ENCODE measurements around the gene C16orf89.

Gene C16orf89

DNA sequence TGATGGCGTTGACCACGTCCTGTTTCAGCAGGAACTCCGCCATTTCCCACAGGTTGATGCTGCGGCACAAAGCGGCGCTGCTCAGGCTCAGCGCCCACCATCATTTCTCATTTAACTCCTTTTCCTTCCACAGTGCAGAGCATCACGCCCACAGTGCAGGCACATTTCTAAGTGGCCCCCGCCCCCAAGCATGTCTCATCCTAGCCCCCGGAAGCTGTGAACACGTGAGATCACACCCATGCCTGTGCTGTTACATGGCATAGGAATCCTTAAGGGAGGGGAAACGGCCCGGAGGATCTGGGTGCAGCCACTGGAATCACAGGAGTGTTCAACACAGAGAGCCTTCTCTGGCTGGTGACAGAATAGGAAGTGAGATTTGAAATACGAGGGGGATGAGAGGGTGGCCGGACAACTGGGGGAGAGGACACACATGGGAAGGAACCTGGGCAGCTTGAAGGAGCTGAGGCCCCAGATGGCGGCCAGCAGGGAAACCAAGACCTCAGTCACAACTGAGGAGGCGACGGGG is 36.7 kb downstream of the C16orf89 start:
- DNase-seq (ENCODE audit: low read depth) = no peak

DNA sequence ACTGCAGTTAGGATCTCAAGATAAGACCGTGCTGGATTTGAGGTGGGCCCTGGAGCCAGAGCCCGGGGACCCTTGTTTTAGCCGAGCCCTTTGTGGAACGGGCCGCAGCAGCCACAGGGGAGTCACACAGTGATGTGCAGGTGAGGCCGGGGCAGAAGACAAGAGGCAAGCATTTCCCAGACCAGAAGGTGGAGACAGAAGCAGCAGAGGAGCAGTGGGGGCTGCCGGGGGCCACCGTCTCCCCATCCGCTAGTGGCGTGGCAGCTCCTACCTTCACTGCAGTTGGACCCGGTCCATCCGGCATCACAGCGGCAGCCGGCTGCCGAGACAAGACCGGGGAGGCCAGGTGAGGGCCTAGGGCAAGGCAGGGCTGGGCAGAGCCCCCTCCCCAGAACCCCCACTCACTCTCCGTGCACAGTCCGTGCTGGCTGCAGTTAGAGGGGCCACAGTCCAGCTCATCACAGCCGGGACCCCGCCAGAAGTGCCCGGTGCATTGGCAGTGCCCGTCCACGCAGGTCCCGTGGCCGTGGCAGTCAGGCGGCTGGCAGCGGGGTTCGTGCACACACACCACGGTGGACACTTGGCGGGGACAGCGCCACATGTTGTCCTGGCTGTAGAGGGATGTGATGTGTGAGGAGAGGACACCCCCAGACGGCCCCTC is 38.1 kb downstream of the C16orf89 start:
- no peak for DNase-seq (ENCODE audit: low read depth)

DNA sequence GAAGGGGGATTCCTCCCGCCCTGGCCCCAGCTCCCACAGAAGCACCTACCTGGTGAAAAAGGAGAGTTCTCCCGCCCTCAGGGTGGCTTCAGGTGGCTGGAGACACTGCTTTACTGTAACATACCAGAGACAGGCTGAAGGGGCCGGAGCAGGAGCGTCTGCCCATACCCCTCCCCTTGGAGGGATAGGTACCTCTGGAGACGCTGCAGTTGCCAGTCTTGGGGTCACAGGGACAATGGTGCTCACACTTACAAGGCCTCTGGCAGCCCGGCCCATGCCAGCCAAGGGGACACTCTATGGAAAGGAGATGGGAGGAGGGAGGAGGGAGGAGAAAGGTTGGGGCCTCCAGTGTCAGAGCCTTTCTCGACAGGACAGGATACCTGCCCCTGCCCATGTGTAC is 38.7 kb downstream of the C16orf89 start:
- no peak for DNase-seq (ENCODE audit: low read depth)

GRCh38 chr16:5026664-5027063 is 39.1 kb downstream of the C16orf89 start:
- DNase-seq (ENCODE audit: low read depth) = no peak

DNA sequence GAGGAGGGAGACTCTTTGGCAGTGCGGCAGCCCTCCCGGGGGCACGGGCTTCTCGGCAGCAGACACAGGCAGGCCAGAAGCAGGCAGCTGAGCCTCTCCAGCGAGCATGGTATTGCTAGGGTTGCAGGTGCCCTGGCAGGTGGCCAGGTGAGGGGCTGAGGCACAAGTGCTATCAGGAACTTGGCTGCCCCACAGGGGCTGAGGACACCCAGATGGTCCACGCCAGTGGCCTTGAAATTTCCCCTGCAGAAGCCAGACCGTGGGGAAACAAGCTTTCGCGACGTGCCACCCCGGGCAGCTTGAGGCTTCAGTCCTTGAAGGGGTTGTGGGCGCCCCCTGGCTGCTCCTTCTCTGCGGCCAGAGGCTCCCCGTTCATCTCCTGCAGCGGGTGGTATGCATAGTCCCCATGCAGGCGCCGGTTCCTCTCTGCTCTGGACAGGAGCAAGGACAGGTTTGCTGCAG is 40.6 kb downstream of the C16orf89 start:
- DNase-seq (ENCODE audit: low read depth) = no peak

DNA sequence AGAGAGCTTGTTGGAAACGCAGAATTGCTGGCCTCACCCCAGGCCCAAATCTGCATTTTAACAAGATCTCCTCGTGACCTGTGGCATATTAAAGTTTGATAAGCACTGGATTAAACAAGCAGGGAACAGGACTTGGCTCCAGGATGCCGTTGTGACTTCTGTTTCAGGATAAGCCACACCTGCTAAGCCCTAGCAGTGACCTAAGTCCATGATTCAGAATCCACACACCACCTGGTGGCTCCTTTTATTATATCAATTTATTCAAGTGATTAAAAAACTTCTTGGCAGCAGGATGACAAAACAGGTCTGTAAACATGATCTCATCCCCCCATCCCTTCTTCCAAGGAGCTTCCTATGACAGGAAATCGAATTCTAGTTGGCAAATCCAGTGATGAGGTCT is 41.1 kb downstream of the C16orf89 start:
- no peak for DNase-seq (ENCODE audit: low read depth)

DNA sequence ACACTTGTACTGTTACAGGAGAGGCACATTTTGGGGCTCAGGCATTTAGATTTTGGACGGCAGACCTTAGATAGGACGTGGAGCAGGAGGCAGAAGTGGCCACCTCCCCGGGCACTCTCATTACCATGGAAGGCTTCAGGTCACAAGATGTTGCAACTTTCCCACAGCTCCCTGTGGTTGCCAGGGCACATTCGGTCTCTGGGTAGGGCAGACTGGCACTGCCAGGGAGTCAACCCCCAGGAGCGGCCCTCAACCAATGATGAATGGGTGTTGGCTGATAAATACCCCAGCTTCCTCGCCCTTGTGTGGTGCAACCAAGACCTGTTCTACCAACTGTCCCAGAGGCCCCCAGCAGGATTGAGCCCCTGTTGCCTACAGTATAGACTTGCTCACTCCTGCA is 43.2 kb downstream of the C16orf89 start:
- DNase-seq (ENCODE audit: low read depth) = no peak

GRCh38 chr16:5020551-5020950 is 45.2 kb downstream of the C16orf89 start:
- DNase-seq (ENCODE audit: low read depth) = no peak

DNA sequence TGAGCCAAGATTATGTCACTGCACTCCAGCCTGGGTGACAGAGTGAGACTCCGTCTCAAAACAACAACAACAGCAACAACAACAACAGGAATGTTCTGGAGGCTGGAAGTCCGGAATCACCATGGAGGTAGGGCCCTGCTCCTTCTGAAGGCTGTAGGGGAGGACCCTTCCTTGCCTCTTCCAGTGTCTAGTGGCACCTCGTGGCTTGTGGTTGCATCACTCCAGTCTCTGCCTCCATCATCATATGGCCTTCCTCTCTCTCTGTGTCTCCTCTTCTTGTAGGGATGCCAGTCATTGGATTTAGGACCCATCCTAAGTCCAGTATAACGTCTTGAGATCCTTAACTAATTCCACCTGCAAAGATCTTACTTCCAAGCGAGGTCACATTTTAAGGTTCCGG is 46.0 kb downstream of the C16orf89 start:
- DNase-seq (ENCODE audit: low read depth) = no peak

DNA sequence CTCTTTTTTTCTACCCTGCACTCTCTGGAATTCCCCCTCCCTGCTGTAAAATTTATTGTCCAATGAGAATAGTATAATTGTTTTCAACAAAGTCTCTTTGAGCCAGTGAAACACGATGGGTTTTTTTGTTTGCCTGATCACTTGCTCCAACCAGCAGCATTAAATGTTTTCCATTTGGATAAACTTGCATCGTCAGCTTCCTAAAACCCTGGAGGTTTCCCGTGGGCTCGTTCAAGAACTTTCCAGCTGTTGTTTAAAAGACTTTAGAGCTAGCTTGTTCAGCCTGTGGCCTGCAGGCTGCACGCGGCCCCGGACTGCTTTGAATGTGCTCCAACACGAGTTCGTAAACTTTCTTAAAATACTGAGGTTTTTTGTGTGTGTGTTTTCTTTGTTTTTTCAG is 47.0 kb downstream of the C16orf89 start:
- no peak for DNase-seq (ENCODE audit: low read depth)

- no peak for DNase-seq (ENCODE audit: low read depth)
These were observed 48.1 kb downstream of the C16orf89 start for GRCh38 chr16:5017678-5017969.

DNA sequence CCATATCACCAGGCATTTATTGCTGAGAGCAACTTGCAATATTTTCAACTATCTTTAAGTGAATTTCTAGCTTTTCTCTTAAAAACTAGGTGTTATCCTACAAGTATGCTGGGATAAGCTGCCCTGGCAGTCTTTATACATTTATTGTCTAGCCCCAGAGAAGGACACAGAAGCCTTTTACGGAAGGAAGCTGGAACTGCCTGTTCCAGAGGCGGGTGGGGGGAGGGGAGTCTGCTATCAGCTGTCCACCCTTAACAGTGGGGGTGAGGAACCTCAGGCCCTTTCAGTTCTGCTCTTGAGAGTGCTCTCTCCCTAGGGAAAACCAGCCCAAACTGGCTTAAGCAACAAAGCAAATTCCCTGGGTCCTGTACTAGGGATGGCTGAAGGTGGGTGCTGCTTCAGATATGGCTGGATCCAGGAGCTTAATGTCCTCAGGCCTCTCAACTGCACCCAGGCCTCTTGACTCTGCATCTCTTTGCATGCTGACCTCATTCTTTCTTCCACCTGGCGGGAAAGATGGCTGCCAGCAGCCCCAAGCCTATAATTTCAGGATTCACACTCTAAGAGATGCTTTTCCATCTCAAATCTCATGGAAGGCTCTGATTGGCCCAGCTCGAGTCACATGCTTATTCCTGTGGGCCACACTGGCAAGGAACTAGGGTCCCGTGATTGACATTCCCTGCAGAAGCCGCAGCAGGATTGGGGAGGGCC is 48.6 kb downstream of the C16orf89 start:
- DNase-seq (ENCODE audit: low read depth) = no peak

DNA sequence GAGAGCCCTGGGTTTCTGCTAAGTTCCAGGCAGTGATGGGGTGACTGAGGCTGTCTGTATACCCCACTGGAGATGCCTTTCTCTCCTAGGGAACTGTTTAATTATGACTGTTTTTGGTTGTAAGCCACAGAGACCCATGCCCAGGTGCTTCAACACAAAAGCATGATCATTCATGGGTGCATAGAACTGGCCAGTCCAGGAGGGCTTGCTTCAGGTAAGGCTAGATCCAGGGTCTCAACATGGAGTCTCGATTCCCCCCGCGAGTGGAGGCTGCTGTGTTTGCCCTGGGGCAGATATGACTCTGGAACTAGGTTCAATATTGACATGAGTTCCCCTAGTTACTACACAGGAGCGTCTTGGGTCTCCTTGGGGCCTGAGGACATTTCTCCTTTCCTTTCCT is 49.9 kb downstream of the C16orf89 start:
- no peak for DNase-seq (ENCODE audit: low read depth)

DNA sequence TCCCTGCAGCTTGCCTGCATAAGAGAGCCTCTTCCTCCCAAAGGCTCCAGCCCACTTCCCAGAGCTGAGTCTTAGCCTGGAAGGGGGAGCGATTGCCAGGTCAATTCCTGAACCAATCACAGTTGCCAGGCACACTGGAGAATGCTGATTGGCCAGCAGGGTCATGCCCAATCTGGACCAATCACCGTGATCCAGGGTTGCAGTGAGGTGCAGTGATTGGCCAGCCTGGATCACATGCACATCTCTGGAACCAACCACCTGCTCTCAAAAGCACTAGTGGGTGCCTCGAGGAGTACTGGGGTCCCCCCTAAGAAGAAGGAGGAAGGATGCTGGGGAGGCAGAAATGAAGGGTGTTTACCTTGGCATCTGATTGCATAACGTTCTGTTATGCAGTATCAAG is 50.4 kb downstream of the C16orf89 start:
- no peak for DNase-seq (ENCODE audit: low read depth)

- DNase-seq (ENCODE audit: low read depth) = no peak
These were observed 52.9 kb downstream of the C16orf89 start for GRCh38 chr16:5012887-5013286.

DNA sequence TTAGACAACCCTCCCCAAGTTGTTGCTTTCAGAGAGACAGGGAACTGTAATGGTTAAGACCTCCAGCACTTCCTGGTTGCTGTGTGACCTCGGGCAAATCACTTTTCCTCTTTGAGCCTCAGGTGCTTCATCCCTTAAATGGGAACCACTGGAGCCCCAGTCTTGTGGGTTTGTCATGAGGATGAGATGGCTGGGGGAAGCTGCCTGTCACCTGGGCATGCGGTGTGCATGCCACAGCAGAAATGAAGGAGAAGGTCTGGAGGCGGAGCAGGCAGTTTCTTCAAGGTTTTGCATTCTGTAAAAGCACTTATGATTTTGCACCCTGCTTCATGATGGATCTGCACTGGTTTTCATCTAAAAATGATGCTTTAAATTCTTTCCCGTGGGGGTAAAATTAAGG is 54.1 kb downstream of the C16orf89 start:
- DNase-seq (ENCODE audit: low read depth) = no peak

GRCh38 chr16:5010576-5011329 is 55.0 kb downstream of the C16orf89 start:
- DNase-seq (ENCODE audit: low read depth) = no peak

- no peak for DNase-seq (ENCODE audit: low read depth)
These were observed 57.4 kb downstream of the C16orf89 start for GRCh38 chr16:5008311-5008731.

DNA sequence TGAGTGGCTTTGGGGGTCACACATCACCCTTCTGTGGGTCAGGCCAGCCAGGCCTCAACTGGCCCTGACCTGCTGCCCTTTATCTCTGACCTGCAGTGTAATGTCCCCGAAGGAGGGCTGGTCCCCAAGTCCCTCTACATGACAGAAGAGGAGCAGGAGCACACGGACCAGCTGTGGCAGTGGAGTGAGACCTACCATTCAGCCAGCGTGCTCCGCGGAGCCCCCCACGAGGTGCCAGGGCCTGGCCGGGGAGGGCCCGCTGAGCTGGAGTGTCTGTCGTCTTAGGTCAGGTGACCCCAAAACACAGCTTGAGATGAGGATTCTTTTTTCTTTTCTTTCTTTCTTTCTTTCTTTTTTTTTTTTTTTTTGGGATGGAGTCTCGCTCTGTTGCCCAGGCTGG is 58.5 kb downstream of the C16orf89 start:
- DNase-seq (ENCODE audit: low read depth) = no peak

GRCh38 chr16:5006348-5007193 is 59.2 kb downstream of the C16orf89 start:
- no peak for DNase-seq (ENCODE audit: low read depth)

- no peak for DNase-seq (ENCODE audit: low read depth)
These were observed 59.8 kb downstream of the C16orf89 start for GRCh38 chr16:5005916-5006315.

DNA sequence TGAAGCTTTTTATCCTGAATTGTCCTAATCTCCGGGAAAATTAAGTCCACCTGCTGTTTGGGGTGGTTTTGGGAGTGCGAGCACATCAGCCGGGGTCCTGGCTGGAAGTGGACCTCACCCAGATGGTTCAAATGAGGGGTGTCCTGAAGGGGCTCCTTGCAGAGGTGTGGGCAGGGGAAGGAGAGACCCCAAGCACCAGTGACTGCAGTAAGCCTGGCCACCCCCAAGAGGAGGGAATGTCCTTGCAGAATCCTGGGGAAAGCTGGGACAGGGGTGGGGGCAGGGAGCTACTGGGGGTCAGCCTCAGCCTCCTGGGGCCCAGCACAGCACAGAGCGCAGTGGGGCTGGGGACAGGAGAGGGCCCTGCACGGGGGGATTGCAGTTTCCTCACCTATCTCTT is 61.4 kb downstream of the C16orf89 start:
- DNase-seq (ENCODE audit: low read depth) = no peak

Measured in stromal cell of bone marrow (primary cell).